HCT116 (cell line): Measurements from ENCODE around the gene PHF11.

Experiments used
- ELF1 ChIP-seq: IDR thresholded peaks from 2 replicates; pipeline ENCODE4 v1.6.1; 2012; ENCODE audit warnings: low read depth, borderline replicate concordance
- EZH2 ChIP-seq: fragments of 200-600 bp; sonication (generic); IDR thresholded peaks from 2 replicates; pipeline ENCODE4 v1.6.1; 2017; ENCODE audit warnings: antibody characterized with exemption, mixed run types
- EZH2phosphoT487 ChIP-seq: fragments of 200-600 bp; IDR thresholded peaks from 2 replicates; pipeline ENCODE4 v1.6.1; 2018; ENCODE audit warnings: antibody characterized with exemption, borderline replicate concordance
- FOSL1 ChIP-seq: IDR thresholded peaks from 2 replicates; pipeline ENCODE4 v1.6.1; 2012; ENCODE audit warnings: low read depth
- POLR2A ChIP-seq: IDR thresholded peaks from 2 replicates; pipeline ENCODE4 v1.7.0; 2011; ENCODE audit warnings: borderline replicate concordance; ENCODE audit not compliant: insufficient read depth, insufficient read length; ENCODE audit errors: extremely low read depth
- POLR2AphosphoS5 ChIP-seq: IDR thresholded peaks from 2 replicates; pipeline ENCODE4 v1.6.1; 2011; ENCODE audit warnings: mild to moderate bottlenecking, low read depth, low read length, moderate library complexity
- RAD21 ChIP-seq: IDR thresholded peaks from 2 replicates; pipeline ENCODE4 v1.6.1; 2012; ENCODE audit warnings: low read depth, mild to moderate bottlenecking
- SRF ChIP-seq: IDR thresholded peaks from 2 replicates; pipeline ENCODE4 v1.6.1; 2012; ENCODE audit warnings: low read depth
- ZNF274 ChIP-seq: fragments of 200-500 bp; sonication (Bioruptor generic); IDR thresholded peaks from 2 replicates; pipeline ENCODE4 v1.6.1; 2014; ENCODE audit warnings: mild to moderate bottlenecking, low read depth, low read length, inconsistent platforms
- TF ChIP-seq, protein P1 (sequence below), 3 experiments: fragments of 200-600 bp in 1 of 3; sonication (generic) in 1 of 3; IDR thresholded peaks in 2 of 3; conservative IDR thresholded peaks in 1 of 3; 2 replicates each; pipeline ENCODE4 v1.5.1; 2012 to 2017; ENCODE audit warnings: low read depth in 2 of 3, low read length in 2 of 3, antibody characterized with exemption in 1 of 3, borderline replicate concordance in 1 of 3, control low read depth in 1 of 3, mild to moderate bottlenecking in 1 of 3, mixed read lengths in 1 of 3, mixed run types in 1 of 3, moderate library complexity in 1 of 3; ENCODE audit not compliant: insufficient read depth in 1 of 3
- TF ChIP-seq, protein P2 (sequence below): IDR thresholded peaks from 2 replicates; pipeline ENCODE4 v1.6.1; 2012; ENCODE audit warnings: low read depth
- TF ChIP-seq, protein P3 (sequence below): IDR thresholded peaks from 2 replicates; pipeline ENCODE4 v1.6.1; 2012

DNA sequence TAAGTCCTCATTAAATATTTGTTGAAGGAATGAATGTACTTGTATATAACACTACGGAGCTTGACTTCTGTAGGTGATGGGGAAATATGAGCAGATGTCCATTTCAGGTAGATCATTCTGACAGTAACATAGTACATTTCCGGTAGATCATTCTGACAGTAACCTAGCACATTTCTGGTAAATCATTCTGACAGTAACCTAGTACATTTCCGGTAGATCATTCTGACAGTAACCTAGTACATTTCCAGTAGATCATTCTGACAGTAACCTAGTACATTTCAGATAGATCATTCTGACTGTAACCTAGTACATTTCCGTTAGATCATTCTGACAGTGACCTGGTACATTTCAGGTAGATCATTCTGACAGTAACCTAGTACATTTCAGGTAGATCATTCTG lies 2.5 kb downstream of the PHF11 start:
- TF ChIP-seq, protein P1, sequence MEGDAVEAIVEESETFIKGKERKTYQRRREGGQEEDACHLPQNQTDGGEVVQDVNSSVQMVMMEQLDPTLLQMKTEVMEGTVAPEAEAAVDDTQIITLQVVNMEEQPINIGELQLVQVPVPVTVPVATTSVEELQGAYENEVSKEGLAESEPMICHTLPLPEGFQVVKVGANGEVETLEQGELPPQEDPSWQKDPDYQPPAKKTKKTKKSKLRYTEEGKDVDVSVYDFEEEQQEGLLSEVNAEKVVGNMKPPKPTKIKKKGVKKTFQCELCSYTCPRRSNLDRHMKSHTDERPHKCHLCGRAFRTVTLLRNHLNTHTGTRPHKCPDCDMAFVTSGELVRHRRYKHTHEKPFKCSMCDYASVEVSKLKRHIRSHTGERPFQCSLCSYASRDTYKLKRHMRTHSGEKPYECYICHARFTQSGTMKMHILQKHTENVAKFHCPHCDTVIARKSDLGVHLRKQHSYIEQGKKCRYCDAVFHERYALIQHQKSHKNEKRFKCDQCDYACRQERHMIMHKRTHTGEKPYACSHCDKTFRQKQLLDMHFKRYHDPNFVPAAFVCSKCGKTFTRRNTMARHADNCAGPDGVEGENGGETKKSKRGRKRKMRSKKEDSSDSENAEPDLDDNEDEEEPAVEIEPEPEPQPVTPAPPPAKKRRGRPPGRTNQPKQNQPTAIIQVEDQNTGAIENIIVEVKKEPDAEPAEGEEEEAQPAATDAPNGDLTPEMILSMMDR (IDR thresholded peaks at IDR 0.05 in 2 of 3, conservative IDR thresholded peaks at IDR 0.05 in 1 of 3; ENCODE audit: borderline replicate concordance in 1 of 3, insufficient read depth in 1 of 3, low read depth in 2 of 3, low read length in 2 of 3) = no peak
- TF ChIP-seq EZH2 (no peak), ZNF274 (no peak), POLR2A (no peak), FOSL1 (no peak), SRF (no peak), RAD21 (no peak), EZH2phosphoT487 (no peak), POLR2AphosphoS5 (no peak), ELF1 (no peak)
- TF ChIP-seq, protein P2, sequence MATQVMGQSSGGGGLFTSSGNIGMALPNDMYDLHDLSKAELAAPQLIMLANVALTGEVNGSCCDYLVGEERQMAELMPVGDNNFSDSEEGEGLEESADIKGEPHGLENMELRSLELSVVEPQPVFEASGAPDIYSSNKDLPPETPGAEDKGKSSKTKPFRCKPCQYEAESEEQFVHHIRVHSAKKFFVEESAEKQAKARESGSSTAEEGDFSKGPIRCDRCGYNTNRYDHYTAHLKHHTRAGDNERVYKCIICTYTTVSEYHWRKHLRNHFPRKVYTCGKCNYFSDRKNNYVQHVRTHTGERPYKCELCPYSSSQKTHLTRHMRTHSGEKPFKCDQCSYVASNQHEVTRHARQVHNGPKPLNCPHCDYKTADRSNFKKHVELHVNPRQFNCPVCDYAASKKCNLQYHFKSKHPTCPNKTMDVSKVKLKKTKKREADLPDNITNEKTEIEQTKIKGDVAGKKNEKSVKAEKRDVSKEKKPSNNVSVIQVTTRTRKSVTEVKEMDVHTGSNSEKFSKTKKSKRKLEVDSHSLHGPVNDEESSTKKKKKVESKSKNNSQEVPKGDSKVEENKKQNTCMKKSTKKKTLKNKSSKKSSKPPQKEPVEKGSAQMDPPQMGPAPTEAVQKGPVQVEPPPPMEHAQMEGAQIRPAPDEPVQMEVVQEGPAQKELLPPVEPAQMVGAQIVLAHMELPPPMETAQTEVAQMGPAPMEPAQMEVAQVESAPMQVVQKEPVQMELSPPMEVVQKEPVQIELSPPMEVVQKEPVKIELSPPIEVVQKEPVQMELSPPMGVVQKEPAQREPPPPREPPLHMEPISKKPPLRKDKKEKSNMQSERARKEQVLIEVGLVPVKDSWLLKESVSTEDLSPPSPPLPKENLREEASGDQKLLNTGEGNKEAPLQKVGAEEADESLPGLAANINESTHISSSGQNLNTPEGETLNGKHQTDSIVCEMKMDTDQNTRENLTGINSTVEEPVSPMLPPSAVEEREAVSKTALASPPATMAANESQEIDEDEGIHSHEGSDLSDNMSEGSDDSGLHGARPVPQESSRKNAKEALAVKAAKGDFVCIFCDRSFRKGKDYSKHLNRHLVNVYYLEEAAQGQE = no peak
- TF ChIP-seq, protein P3, sequence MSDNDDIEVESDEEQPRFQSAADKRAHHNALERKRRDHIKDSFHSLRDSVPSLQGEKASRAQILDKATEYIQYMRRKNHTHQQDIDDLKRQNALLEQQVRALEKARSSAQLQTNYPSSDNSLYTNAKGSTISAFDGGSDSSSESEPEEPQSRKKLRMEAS = no peak
